ENCODE results near the gene BCL11A. TPM values are rescaled to one million over a fixed set of nuclear protein-coding genes. Genes with fewer than 3 reads are reported as not detected.

BCL11A gene
- polyA plus RNA-seq, 2 of the 4 experiments (the other 2 are of a cell fraction), result 0.12 to 0.13 TPM

- no peak overlapping the region for H3K4me2 ChIP-seq
- WGBS (ENCODE audit: missing lambda C conversion rate), result 43% methylated on average over 6 of the region's 6 CpGs
- ATAC-seq (no peak), FAIRE-seq (no peak), DNase-seq (ENCODE audit: low read depth in 1 of 2, low spot score in 1 of 2) (no peak)
- no peaks in the 10 kb centered on the region for H3K4me1 ChIP-seq
- CTCF ChIA-PET, result no interaction called here
- H3K9me3 ChIP-seq, result no peaks in the 10 kb centered on the region
- no peak overlapping the region for H3K27ac ChIP-seq
- TF ChIP-seq, protein P1, sequence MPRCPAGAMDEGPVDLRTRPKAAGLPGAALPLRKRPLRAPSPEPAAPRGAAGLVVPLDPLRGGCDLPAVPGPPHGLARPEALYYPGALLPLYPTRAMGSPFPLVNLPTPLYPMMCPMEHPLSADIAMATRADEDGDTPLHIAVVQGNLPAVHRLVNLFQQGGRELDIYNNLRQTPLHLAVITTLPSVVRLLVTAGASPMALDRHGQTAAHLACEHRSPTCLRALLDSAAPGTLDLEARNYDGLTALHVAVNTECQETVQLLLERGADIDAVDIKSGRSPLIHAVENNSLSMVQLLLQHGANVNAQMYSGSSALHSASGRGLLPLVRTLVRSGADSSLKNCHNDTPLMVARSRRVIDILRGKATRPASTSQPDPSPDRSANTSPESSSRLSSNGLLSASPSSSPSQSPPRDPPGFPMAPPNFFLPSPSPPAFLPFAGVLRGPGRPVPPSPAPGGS (IDR thresholded peaks at IDR 0.05), result no peak
- TF ChIP-seq PHF8 (IDR thresholded peaks at IDR 0.05; ENCODE audit: borderline replicate concordance, low read depth) (no peak), CHD2 (IDR thresholded peaks at IDR 0.05; ENCODE audit: low read length, partially characterized antibody) (no peak), HES2 (IDR thresholded peaks at IDR 0.05) (no peak), NR3C1 (IDR thresholded peaks at IDR 0.05) (no peak), CEBPB (IDR thresholded peaks at IDR 0.05) (no peak), SREBF2 (IDR thresholded peaks at IDR 0.05) (no peak), HDAC2 (IDR thresholded peaks at IDR 0.05) (no peak), HOXB13 (CRISPR knock-in tag; IDR thresholded peaks at IDR 0.05; ENCODE audit: low read depth) (no peak), SMC3 (IDR thresholded peaks at IDR 0.05) (no peak), MAZ (IDR thresholded peaks at IDR 0.05; ENCODE audit: borderline replicate concordance, low read depth, low read length) (no peak), BHLHE40 (IDR thresholded peaks at IDR 0.05; ENCODE audit: low read depth, low read length) (no peak), EHMT2 (IDR thresholded peaks at IDR 0.05; ENCODE audit: low read depth) (no peak), HOXB5 (CRISPR knock-in tag; IDR thresholded peaks at IDR 0.05) (no peak), RARB (CRISPR knock-in tag; IDR thresholded peaks at IDR 0.05) (no peak), ZFP36 (IDR thresholded peaks at IDR 0.05; ENCODE audit: borderline replicate concordance, partially characterized antibody) (no peak)
- TF ChIP-seq, protein P2, sequence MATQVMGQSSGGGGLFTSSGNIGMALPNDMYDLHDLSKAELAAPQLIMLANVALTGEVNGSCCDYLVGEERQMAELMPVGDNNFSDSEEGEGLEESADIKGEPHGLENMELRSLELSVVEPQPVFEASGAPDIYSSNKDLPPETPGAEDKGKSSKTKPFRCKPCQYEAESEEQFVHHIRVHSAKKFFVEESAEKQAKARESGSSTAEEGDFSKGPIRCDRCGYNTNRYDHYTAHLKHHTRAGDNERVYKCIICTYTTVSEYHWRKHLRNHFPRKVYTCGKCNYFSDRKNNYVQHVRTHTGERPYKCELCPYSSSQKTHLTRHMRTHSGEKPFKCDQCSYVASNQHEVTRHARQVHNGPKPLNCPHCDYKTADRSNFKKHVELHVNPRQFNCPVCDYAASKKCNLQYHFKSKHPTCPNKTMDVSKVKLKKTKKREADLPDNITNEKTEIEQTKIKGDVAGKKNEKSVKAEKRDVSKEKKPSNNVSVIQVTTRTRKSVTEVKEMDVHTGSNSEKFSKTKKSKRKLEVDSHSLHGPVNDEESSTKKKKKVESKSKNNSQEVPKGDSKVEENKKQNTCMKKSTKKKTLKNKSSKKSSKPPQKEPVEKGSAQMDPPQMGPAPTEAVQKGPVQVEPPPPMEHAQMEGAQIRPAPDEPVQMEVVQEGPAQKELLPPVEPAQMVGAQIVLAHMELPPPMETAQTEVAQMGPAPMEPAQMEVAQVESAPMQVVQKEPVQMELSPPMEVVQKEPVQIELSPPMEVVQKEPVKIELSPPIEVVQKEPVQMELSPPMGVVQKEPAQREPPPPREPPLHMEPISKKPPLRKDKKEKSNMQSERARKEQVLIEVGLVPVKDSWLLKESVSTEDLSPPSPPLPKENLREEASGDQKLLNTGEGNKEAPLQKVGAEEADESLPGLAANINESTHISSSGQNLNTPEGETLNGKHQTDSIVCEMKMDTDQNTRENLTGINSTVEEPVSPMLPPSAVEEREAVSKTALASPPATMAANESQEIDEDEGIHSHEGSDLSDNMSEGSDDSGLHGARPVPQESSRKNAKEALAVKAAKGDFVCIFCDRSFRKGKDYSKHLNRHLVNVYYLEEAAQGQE (IDR thresholded peaks at IDR 0.05), result no peak
- H3K4me3 ChIP-seq, result no peak overlapping the region
- POLR2A ChIA-PET, result no interaction called here
Observed at GRCh38 chr2:60438653-60439052, 114.8 kb downstream of the BCL11A start.

DNA sequence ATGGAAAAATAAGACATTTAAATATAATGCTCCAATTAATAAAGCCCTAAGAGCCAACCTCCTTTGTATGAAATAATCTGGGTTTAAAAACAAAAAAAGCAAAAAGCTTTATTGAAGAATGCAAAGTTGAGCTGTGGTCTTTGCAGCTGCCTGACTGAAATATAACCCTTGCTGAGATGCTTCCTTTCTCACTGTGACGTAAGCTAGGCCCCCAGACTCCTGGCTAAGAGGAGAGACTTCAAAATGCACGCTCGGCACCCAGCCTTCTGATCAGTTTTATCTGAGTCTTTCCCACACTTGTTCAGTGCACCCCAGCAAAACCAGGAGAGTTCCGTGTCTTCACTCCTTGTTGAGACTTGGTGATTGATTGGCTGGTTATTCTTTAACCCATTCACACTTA lies 115.3 kb downstream of the BCL11A start:
- H3K4me2 ChIP-seq, result no peak overlapping the region
- FAIRE-seq (no peak), ATAC-seq (no peak), DNase-seq (ENCODE audit: low read depth in 1 of 2, low spot score in 1 of 2) (no peak)
- CTCF ChIA-PET, result no interaction called here
- TF ChIP-seq KDM5A (IDR thresholded peaks at IDR 0.05), result no peak
- H3K4me1 ChIP-seq, result no peaks in the 10 kb centered on the region
- WGBS (ENCODE audit: missing lambda C conversion rate), result 66% methylated on average over 4 of the region's 4 CpGs
- H3K9me3 ChIP-seq, result no peaks in the 10 kb centered on the region
- H3K4me3 ChIP-seq, result no peak overlapping the region
- no peak overlapping the region for H3K27ac ChIP-seq
- POLR2A ChIA-PET, result no interaction called here

DNA sequence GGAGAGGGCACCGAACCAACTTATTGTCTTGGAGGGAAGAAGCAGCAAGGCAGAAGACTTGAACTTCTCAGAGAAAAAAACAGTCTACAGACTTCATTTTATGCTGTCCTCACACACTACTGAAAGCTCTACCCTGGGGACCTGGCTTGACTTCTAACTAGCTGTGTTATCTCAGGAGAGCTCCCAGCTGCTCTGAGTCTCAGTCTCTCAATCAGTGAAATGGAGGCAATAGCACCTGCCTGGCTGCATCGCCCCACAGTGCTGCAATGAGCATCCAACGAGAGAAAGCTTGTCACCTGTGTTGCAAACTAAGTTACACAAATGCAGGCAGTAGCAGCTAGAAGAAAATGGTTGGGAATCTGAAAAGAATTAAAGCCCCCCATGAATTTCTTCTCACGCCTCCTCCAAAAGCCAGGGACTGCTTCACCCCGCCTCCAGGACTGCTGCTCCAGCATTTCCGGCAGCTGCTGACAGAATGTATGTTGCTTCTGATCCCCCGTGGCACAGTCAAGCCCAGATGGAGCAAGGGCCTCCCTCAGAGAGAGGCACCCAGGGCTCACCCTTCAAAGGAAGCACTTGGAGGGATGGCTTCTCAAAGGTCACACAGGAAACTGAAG lies 116.3 kb downstream of the BCL11A start:
- ChIA-PET CTCF (no interaction called here), POLR2A (no interaction called here)
- H3K4me2 ChIP-seq, result no peak overlapping the region
- 51% methylated on average over 7 of the region's 7 CpGs for WGBS (ENCODE audit: missing lambda C conversion rate)
- H3K27ac ChIP-seq, result no peak overlapping the region
- no peak overlapping the region for H3K4me3 ChIP-seq
- no peaks in the 10 kb centered on the region for H3K9me3 ChIP-seq
- no peaks in the 10 kb centered on the region for H3K4me1 ChIP-seq
- FAIRE-seq (no peak), ATAC-seq (no peak), DNase-seq (ENCODE audit: low read depth in 1 of 2, low spot score in 1 of 2) (no peak)
- TF ChIP-seq RNF2 (IDR thresholded peaks at IDR 0.05; ENCODE audit: borderline replicate concordance, low read depth) (no peak), NPAS2 (CRISPR knock-in tag; IDR thresholded peaks at IDR 0.05; ENCODE audit: borderline replicate concordance) (no peak), CBX8 (IDR thresholded peaks at IDR 0.05) (no peak), MAFK (IDR thresholded peaks at IDR 0.05; ENCODE audit: partially characterized antibody) (no peak), SREBF2 (IDR thresholded peaks at IDR 0.05) (no peak), ESRRA (IDR thresholded peaks at IDR 0.05; ENCODE audit: borderline replicate concordance, low read length) (no peak), KDM5A (IDR thresholded peaks at IDR 0.05) (no peak), PBX3 (IDR thresholded peaks at IDR 0.05) (no peak), POLR2A (IDR thresholded peaks at IDR 0.05; ENCODE audit: low read length) (no peak), POLR2AphosphoS2 (conservative IDR thresholded peaks at IDR 0.05; ENCODE audit: low read length) (no peak), GATA3 (IDR thresholded peaks at IDR 0.05; ENCODE audit: borderline replicate concordance) (no peak), ZNF302 (CRISPR knock-in tag; IDR thresholded peaks at IDR 0.05) (no peak), CBX2 (IDR thresholded peaks at IDR 0.05; ENCODE audit: borderline replicate concordance, low read depth) (no peak), TP53 (CRISPR knock-in tag; IDR thresholded peaks at IDR 0.05) (no peak), CHD4 (IDR thresholded peaks at IDR 0.05; ENCODE audit: borderline replicate concordance) (no peak)
